H9 (cell line): ENCODE measurements around the gene SOWAHB. TPM values are rescaled to one million over a fixed set of nuclear protein-coding genes. Genes with fewer than 3 reads are reported as not detected.

Experiments used
- DNase-seq: peaks from one replicate; pipeline ENCODE4 v3.0.0-alpha.2; 2017
- H2AFZ ChIP-seq: one replicate; pipeline ENCODE4 v1.6.1; 2013; ENCODE audit warnings: mild to moderate bottlenecking, low read length, control low read depth, moderate library complexity
- H2AK5ac ChIP-seq: 2 replicates; pipeline ENCODE4 v1.6.1; 2013; ENCODE audit warnings: low read length, control low read depth, mixed read lengths; ENCODE audit not compliant: insufficient read length
- H2BK120ac ChIP-seq: one replicate; pipeline ENCODE4 v1.6.1; 2013; ENCODE audit warnings: low read depth, mild to moderate bottlenecking, low read length, control low read depth, inconsistent platforms; ENCODE audit not compliant: poor library complexity, severe bottlenecking
- H2BK12ac ChIP-seq: 2 replicates; pipeline ENCODE4 v1.6.1; 2013; ENCODE audit warnings: low read length, control low read depth, mixed read lengths, low read depth; ENCODE audit not compliant: insufficient read length
- H2BK15ac ChIP-seq: 2 replicates; pipeline ENCODE4 v1.6.1; 2013; ENCODE audit warnings: low read depth, low read length, control low read depth
- H2BK20ac ChIP-seq: one replicate; pipeline ENCODE4 v1.6.1; 2013; ENCODE audit warnings: low read depth, mild to moderate bottlenecking, low read length, control low read depth, inconsistent platforms; ENCODE audit not compliant: poor library complexity, severe bottlenecking
- H2BK5ac ChIP-seq: 2 replicates; pipeline ENCODE4 v1.6.1; 2013; ENCODE audit warnings: low read length, control low read depth, mixed read lengths; ENCODE audit not compliant: insufficient read length
- H3K14ac ChIP-seq: 2 replicates; pipeline ENCODE4 v1.6.1; 2013; ENCODE audit warnings: low read length, control low read depth; ENCODE audit not compliant: insufficient read depth
- H3K18ac ChIP-seq: 2 replicates; pipeline ENCODE4 v1.6.1; 2013; ENCODE audit warnings: low read depth, mild to moderate bottlenecking, mixed read lengths, low read length, control low read depth; ENCODE audit not compliant: insufficient read length
- H3K23ac ChIP-seq: 2 replicates; pipeline ENCODE4 v1.6.1; 2013; ENCODE audit warnings: low read length, control low read depth, mixed read lengths, low read depth; ENCODE audit not compliant: insufficient read length
- H3K23me2 ChIP-seq: 2 replicates; pipeline ENCODE4 v1.6.1; 2013; ENCODE audit warnings: low read depth, mild to moderate bottlenecking, mixed read lengths, low read length, control low read depth; ENCODE audit not compliant: insufficient read length, poor library complexity, severe bottlenecking
- H3K27ac ChIP-seq: 2 replicates; pipeline ENCODE4 v1.5.1; 2013; ENCODE audit warnings: low read length, control low read depth, mixed read lengths, low read depth; ENCODE audit not compliant: insufficient read length
- H3K27me3 ChIP-seq: 2 replicates; pipeline ENCODE4 v1.6.1; 2013; ENCODE audit warnings: low read length, control low read depth, inconsistent platforms; ENCODE audit not compliant: insufficient read depth
- H3K4ac ChIP-seq: 2 replicates; pipeline ENCODE4 v1.6.1; 2013; ENCODE audit warnings: low read depth, mild to moderate bottlenecking, control low read depth, inconsistent platforms, low read length, moderate library complexity
- H3K4me1 ChIP-seq: 2 replicates; pipeline ENCODE4 v1.6.1; 2013; ENCODE audit warnings: low read length, control low read depth, inconsistent platforms; ENCODE audit not compliant: insufficient read depth
- H3K4me2 ChIP-seq: 2 replicates; pipeline ENCODE4 v1.6.1; 2013; ENCODE audit warnings: low read length, control low read depth, mixed read lengths; ENCODE audit not compliant: insufficient read length, insufficient read depth
- H3K56ac ChIP-seq: 2 replicates; pipeline ENCODE4 v1.6.1; 2013; ENCODE audit warnings: low read depth, mild to moderate bottlenecking, mixed read lengths, low read length, control low read depth; ENCODE audit not compliant: insufficient read length
- H3K79me1 ChIP-seq: 2 replicates; pipeline ENCODE4 v1.6.1; 2013; ENCODE audit warnings: low read depth, mild to moderate bottlenecking, moderate library complexity, low read length, control low read depth, inconsistent platforms; ENCODE audit not compliant: insufficient read depth, poor library complexity, severe bottlenecking
- H3K79me2 ChIP-seq: 2 replicates; pipeline ENCODE4 v1.6.1; 2013; ENCODE audit warnings: low read length, control low read depth, inconsistent platforms; ENCODE audit not compliant: insufficient read depth
- H3K9ac ChIP-seq: 2 replicates; pipeline ENCODE4 v1.6.1; 2013; ENCODE audit warnings: low read length, control low read depth, mixed read lengths; ENCODE audit not compliant: insufficient read length; ENCODE audit errors: extremely low read depth
- H3K9me3 ChIP-seq: one replicate; pipeline ENCODE4 v1.6.1; 2013; ENCODE audit warnings: low read depth, low read length, inconsistent platforms; ENCODE audit not compliant: control insufficient read depth
- H3T11ph ChIP-seq: one replicate; pipeline ENCODE4 v1.6.1; 2013; ENCODE audit warnings: mild to moderate bottlenecking, low read length, control low read depth, inconsistent platforms
- H4K20me1 ChIP-seq: one replicate; pipeline ENCODE4 v1.6.1; 2013; ENCODE audit not compliant: control insufficient read depth, insufficient read length, insufficient read depth
- H4K5ac ChIP-seq: 2 replicates; pipeline ENCODE4 v1.6.1; 2013; ENCODE audit warnings: low read depth, mild to moderate bottlenecking, mixed read lengths, low read length, control low read depth; ENCODE audit not compliant: insufficient read length
- H4K8ac ChIP-seq: replicated peaks from 2 replicates; pipeline ENCODE4 v1.6.1; 2013; ENCODE audit warnings: low read length, control low read depth, mixed read lengths, low read depth; ENCODE audit not compliant: insufficient read length
- H4K91ac ChIP-seq: 2 replicates; pipeline ENCODE4 v1.6.1; 2013; ENCODE audit warnings: low read depth, mild to moderate bottlenecking, moderate library complexity, mixed read lengths, low read length, control low read depth; ENCODE audit not compliant: insufficient read length
- H3K27ac Mint-ChIP-seq, 3 experiments: 2 replicates in 2 of 3; 3 replicates in 1 of 3; pipeline ENCODE4 v1.8.0; 2020 to 2021; ENCODE audit warnings: mixed read lengths in 3 of 3, mild to moderate bottlenecking in 1 of 3, moderate library complexity in 1 of 3
- H3K27me3 Mint-ChIP-seq: 2 replicates; pipeline ENCODE4 v1.8.0; 2021; ENCODE audit warnings: low read depth, mild to moderate bottlenecking, moderate library complexity, mixed read lengths
- H3K36me3 Mint-ChIP-seq, 3 experiments: 2 replicates in 2 of 3; 3 replicates in 1 of 3; pipeline ENCODE4 v1.8.0; 2020 to 2021; ENCODE audit warnings: low read depth in 3 of 3, mixed read lengths in 3 of 3; ENCODE audit not compliant: insufficient read depth in 1 of 3
- H3K4me1 Mint-ChIP-seq, 2 experiments: 2 replicates each; pipeline ENCODE4 v1.8.0; 2020; ENCODE audit warnings: mixed read lengths in 2 of 2
- H3K4me3 Mint-ChIP-seq, 2 experiments: 2 replicates in 1 of 2; 3 replicates in 1 of 2; pipeline ENCODE4 v1.8.0; 2020 to 2021; ENCODE audit warnings: mild to moderate bottlenecking in 2 of 2, mixed read lengths in 2 of 2, moderate library complexity in 1 of 2
- H3K9me3 Mint-ChIP-seq, 2 experiments: 2 replicates in 1 of 2; 3 replicates in 1 of 2; pipeline ENCODE4 v1.8.0; 2020; ENCODE audit warnings: mild to moderate bottlenecking in 2 of 2, mixed read lengths in 2 of 2, moderate library complexity in 1 of 2
- CTCF ChIP-seq: fragments of 200-600 bp; sonication (generic); conservative IDR thresholded peaks from 3 replicates; pipeline ENCODE4 v1.8.0; 2021; ENCODE audit warnings: antibody characterized with exemption, mild to moderate bottlenecking
- WGBS: extraction: QIAGEN DNeasy Blood & Tissue Kit; methylation state at CpG from one replicate; pipeline ENCODE4 v1.1.7; 2013; ENCODE audit warnings: missing lambda C conversion rate, low lambda C conversion rate, mixed read lengths; ENCODE audit not compliant: insufficient read length; ENCODE audit errors: extremely low coverage; 5-methylcytosine and 5-hydroxymethylcytosine counted together
- total RNA-seq: library from RNA; stranded (reverse); gene quantifications from 2 replicates; pipeline ENCODE4 v1.2.1, GENCODE V29; 2021

Gene SOWAHB
- total RNA-seq, 1 experiment from 2014 or later, result 0.26 TPM

- Histone ChIP-seq H3T11ph (no peak overlapping the region), H3K4me2 (no peak overlapping the region), H2BK120ac (no peak overlapping the region), H2BK15ac (no peak overlapping the region), H4K20me1 (no peaks in the 10 kb centered on the region), H3K27me3 (no peaks in the 10 kb centered on the region), H3K14ac (no peak overlapping the region), H2AFZ (no peak overlapping the region), H4K8ac (no peak overlapping the region), H3K27ac (no peak overlapping the region), H3K4me1 (no peaks in the 10 kb centered on the region), H3K79me1 (no peaks in the 10 kb centered on the region), H3K23ac (no peak overlapping the region), H3K9ac (no peak overlapping the region), H3K23me2 (no peaks in the 10 kb centered on the region), H4K5ac (no peak overlapping the region), H3K79me2 (no peaks in the 10 kb centered on the region), H3K4ac (no peak overlapping the region), H2BK20ac (no peak overlapping the region), H2BK5ac (no peak overlapping the region), H3K18ac (no peak overlapping the region), H4K91ac (no peak overlapping the region), H2BK12ac (no peak overlapping the region), H2AK5ac (no peak overlapping the region), H3K9me3 (no peaks in the 10 kb centered on the region), H3K56ac (no peak overlapping the region)
- Mint-ChIP-seq H3K4me3 (no peak overlapping the region), H3K27ac (no peak overlapping the region), H3K36me3 (no peaks in the 10 kb centered on the region), H3K9me3 (peaks cover 0 to 3% of the 10 kb centered on the region in 2 experiments; a peak in 1 of 5 replicates), H3K27me3 (peaks cover 3% of the 10 kb centered on the region; the same call in 1 of the 2 replicates), H3K4me1 (no peaks in the 10 kb centered on the region)
- DNase-seq, result no peak
- no CpG with 5 or more reads among the region's 2 CpGs for WGBS
- no peak for TF ChIP-seq CTCF
These were observed 46.6 kb downstream of the SOWAHB start for GRCh38 chr4:76851375-76851774.
